ENCODE results near the gene KDELR3. TPM values are rescaled to one million over a fixed set of nuclear protein-coding genes. Genes with fewer than 3 reads are reported as not detected.

KDELR3 gene
- total and polyA plus RNA-seq, 5 donors = 5.0 to 8.3 (median 7.8) TPM

- Histone ChIP-seq H3K4me1 (ENCODE audit: control insufficient read depth, insufficient read depth, low read length) (no peaks in the 10 kb centered on the region), H3K9me3 (ENCODE audit: control insufficient read depth, low read length) (no peaks in the 10 kb centered on the region), H3K4me3 (ENCODE audit: low read length) (no peak overlapping the region), H3K27ac (ENCODE audit: low read length) (no peak overlapping the region), H3K27me3 (ENCODE audit: control insufficient read depth, insufficient read depth) (no peaks in the 10 kb centered on the region)
- WGBS = 82% methylated on average over 3 of the region's 3 CpGs
- DNase-seq = no peak
- ATAC-seq = no peak
- intact Hi-C loops (cut with DNase I) = no loop called here
Measured at GRCh38 chr22:38524429-38524828, 56.5 kb downstream of the KDELR3 start.

- DNase-seq = no peak
- ATAC-seq = no peak
- WGBS = 87% methylated on average over 4 of the region's 4 CpGs
- no peak overlapping the region for H3K4me3 ChIP-seq (ENCODE audit: low read length)
- no peaks in the 10 kb centered on the region for H3K27me3 ChIP-seq (ENCODE audit: control insufficient read depth, insufficient read depth)
- intact Hi-C loops (cut with DNase I) = no loop called here
- H3K27ac ChIP-seq (ENCODE audit: low read length) = no peak overlapping the region
- no peaks in the 10 kb centered on the region for H3K4me1 ChIP-seq (ENCODE audit: control insufficient read depth, insufficient read depth, low read length)
- H3K9me3 ChIP-seq (ENCODE audit: control insufficient read depth, low read length) = no peaks in the 10 kb centered on the region
Measured at GRCh38 chr22:38531251-38531938, 63.5 kb downstream of the KDELR3 start.

Other genes starting within 250 kb of the KDELR3 start
- 10 to 100 TPM; 48.2 to 55.8 (median 49.5) TPM for gene TMEM184B, start 195.1 kb upstream of the KDELR3 start, total RNA-seq
- gene TMEM184B, start 195.1 kb upstream of the KDELR3 start, polyA plus RNA-seq = 32.2 TPM
- gene CSNK1E, start 150.7 kb upstream of the KDELR3 start, total RNA-seq = 10 to 100 TPM; 69.7 to 88.6 (median 81.0) TPM
- gene CSNK1E, start 150.7 kb upstream of the KDELR3 start, polyA plus RNA-seq = 76.3 TPM
- gene KCNJ4, start 12.9 kb upstream of the KDELR3 start, total RNA-seq = 10 to 100 TPM; 15.7 to 40.5 (median 31.3) TPM
- gene KCNJ4, start 12.9 kb upstream of the KDELR3 start, polyA plus RNA-seq = 40.4 TPM
- gene DDX17, start 38.2 kb downstream of the KDELR3 start, total RNA-seq = 100 to 1,000 TPM; 216 to 253 (median 238) TPM
- gene DDX17, start 38.2 kb downstream of the KDELR3 start, polyA plus RNA-seq = 134 TPM
- gene DMC1, start 102.1 kb downstream of the KDELR3 start, total RNA-seq = 1 to 10 TPM in 3 of 4 donors, under 1 TPM in 1; 0.83 to 3.2 (median 1.9) TPM
- gene DMC1, start 102.1 kb downstream of the KDELR3 start, polyA plus RNA-seq = 6.5 TPM
- gene FAM227A, start 188.3 kb downstream of the KDELR3 start, total RNA-seq = 1 to 10 TPM in 2 of 4 donors, under 1 TPM in 2; 0.47 to 1.2 (median 0.98) TPM
- gene FAM227A, start 188.3 kb downstream of the KDELR3 start, polyA plus RNA-seq = 0.23 TPM
- gene CBY1, start 188.5 kb downstream of the KDELR3 start, total RNA-seq = 10 to 100 TPM; 35.6 to 45.3 (median 40.9) TPM
- gene CBY1, start 188.5 kb downstream of the KDELR3 start, polyA plus RNA-seq = 63.0 TPM
- gene TOMM22, start 213.9 kb downstream of the KDELR3 start, total RNA-seq = 10 to 100 TPM; 57.8 to 67.3 (median 59.9) TPM
- gene TOMM22, start 213.9 kb downstream of the KDELR3 start, polyA plus RNA-seq = 41.0 TPM
- gene JOSD1, start 232.8 kb downstream of the KDELR3 start, total RNA-seq = 10 to 100 TPM; 21.4 to 28.6 (median 22.5) TPM
- gene JOSD1, start 232.8 kb downstream of the KDELR3 start, polyA plus RNA-seq = 14.3 TPM
- gene GTPBP1, start 237.8 kb downstream of the KDELR3 start, total RNA-seq = 10 to 100 TPM; 29.1 to 34.5 (median 30.9) TPM
- gene GTPBP1, start 237.8 kb downstream of the KDELR3 start, polyA plus RNA-seq = 19.1 TPM

Data from right cardiac atrium (tissue), 5 donors.